ENCODE measurements around the gene MEG3. TPM values are rescaled to one million over a fixed set of nuclear protein-coding genes. Genes with fewer than 3 reads are reported as not detected.

Gene MEG3
- total RNA-seq, 3 donors from 2014 or later: 0.91 to 1.3 (median 1.1) TPM

DNA sequence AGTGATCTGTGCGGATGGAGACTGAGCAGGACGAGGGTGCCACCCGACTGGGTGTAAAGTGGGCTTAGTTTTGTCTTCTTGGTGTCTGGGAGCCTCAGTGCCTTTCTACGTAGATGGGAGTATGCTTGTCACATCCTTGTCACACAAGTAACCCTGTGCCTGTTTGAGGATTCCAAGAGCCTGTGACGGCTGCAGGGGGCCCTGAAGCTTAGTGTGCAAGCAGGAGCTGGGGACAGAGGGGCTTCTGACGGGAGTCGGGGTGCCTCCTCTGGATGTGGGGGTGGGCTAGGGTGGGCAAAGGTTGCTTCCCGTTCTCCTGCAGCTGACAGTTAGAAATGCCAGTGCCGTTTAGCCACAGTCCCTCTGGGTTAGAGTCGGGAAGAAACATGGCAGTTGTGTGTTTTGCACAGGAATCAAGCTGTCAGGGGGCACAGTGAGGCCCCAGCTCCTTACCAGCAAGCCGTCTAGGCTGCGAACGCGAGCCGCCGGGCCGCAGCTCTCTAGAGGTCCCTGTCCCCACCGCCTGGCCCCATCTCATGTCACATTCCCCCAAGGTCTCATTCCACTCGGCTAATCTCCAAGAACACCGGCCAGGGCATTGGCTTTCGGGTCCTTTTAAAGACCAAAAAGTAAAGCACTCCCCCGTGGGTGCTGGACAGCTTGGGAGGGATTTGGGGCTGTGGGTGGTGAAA is 70.6 kb downstream of the MEG3 start:
- DNase-seq (no peak), ATAC-seq (no peak)
- no peaks in the 10 kb centered on the region for H3K36me3 Mint-ChIP-seq (ENCODE audit: insufficient read depth)
- H3K27me3 Mint-ChIP-seq (ENCODE audit: low read depth): peaks cover 44% of the 10 kb centered on the region
- no peaks in the 10 kb centered on the region for H3K4me1 Mint-ChIP-seq (ENCODE audit: low read depth)
- H3K9me3 Mint-ChIP-seq: no peaks in the 10 kb centered on the region
- no peak overlapping the region for H3K4me3 Mint-ChIP-seq

DNA sequence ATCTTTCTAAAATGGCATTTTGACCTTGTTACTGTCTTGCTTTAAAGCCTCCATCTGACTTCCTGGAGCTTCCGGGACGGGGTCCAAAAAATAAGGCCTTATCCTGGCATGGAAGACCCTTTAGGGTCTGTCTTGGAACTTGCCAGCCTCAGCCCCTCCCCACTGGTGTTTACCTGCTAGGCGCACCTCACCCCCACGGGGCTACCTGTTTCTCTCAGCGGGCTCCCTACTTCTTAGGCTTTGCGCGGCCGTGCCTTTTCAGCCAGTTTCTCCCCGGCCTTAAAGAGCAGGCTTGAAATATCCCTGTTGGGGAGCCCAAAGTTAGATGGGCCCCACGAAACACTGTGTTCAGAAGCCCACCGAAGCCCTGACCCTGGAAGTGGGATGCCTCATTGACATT is 72.5 kb downstream of the MEG3 start:
- DNase-seq (no peak), ATAC-seq (no peak)
- no peak overlapping the region for H3K4me3 Mint-ChIP-seq
- no peaks in the 10 kb centered on the region for H3K36me3 Mint-ChIP-seq (ENCODE audit: insufficient read depth)
- H3K9me3 Mint-ChIP-seq: no peaks in the 10 kb centered on the region
- H3K4me1 Mint-ChIP-seq (ENCODE audit: low read depth): no peaks in the 10 kb centered on the region
- H3K27me3 Mint-ChIP-seq (ENCODE audit: low read depth): peaks cover 56% of the 10 kb centered on the region

DNA sequence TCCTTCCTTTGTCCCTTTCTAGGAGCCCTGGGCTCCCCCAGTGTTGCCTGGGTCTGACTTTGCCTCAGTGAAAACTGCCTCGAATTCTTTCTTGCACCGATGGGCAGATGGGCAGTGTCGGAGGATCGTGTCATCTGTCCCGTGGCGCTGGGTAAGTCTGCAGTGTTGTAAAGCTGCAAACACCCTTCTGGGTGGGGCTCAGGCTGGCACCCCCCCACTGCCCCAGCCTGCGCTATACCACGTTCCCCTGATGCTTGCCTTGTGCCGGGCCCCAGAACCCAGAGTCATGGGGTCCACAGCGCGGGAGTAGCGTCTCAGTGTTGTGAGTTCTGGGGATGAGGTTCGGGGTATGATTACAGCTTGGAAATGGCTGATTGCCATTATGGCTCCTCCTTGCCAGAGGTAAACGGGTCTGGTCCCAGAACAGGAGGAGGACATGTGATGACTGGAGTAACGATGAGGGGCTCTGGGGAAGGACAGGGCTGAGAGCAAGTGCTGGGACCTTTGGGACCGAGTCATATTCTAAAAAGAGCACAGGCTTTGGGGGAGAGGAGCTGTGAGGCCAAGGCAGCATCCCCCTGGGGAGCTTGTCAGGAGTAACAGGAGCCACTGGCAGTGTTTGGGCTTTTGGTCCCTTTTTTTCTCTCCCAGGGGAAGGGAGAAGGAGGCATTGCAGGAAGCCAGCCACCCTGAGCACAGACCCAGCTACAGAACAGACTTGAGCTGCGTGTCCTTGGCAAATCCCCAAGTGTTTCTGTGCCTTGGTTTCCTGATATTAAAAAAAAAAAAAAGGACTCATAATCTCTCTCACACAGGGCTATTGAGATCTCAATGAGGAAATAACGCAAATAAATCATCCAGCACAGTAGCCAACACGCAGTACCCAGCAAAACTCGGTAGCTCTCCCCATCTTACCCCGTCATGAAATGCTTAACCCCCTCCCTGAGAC is 73.3 kb downstream of the MEG3 start:
- no peaks in the 10 kb centered on the region for H3K36me3 Mint-ChIP-seq (ENCODE audit: insufficient read depth)
- no peaks in the 10 kb centered on the region for H3K9me3 Mint-ChIP-seq
- ATAC-seq (no peak), DNase-seq (no peak)
- H3K4me3 Mint-ChIP-seq: no peak overlapping the region
- peaks cover 59% of the 10 kb centered on the region for H3K27me3 Mint-ChIP-seq (ENCODE audit: low read depth)
- no peaks in the 10 kb centered on the region for H3K4me1 Mint-ChIP-seq (ENCODE audit: low read depth)

DNA sequence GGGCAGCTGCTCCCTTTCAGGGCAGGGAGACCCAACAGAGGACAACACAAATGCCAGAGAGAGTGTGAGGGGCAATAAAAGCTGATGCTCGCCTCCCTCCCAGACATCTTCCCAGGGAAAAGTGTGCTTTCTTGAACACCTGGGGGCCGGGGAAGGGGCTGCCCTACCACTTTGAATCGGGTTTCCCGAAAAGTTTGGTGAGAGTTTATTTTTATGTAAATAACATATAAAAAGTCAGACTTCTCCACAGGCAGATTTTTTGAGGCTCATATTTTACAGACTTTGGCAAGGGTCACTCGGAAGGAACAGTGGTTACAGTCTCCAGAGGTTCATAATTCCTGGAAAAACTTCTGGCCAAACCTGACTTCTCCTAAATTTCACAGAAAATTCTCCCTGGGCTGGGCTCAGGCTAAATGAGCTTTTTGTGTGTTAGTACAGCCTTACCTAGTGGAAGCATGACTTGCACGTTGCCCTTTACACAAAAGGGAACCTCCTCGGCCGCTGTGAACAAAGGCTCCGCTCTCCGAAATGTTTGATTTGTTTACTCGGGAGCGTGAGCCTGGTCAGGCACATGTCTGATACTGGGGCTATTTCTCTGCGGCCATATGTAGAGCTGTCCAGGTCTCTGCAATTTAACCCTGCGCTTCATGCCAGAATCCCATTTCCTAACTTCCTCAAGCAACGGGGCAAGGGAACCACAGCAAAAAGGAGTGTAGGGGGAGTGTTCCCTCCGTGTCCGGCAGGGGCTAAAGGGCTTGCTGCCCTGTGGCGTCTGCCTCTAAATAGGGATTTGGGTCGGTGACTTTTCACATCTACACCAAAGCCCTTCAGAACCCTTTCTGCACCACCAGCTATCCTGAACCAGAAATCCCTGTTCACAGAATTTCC is 74.2 kb downstream of the MEG3 start:
- Mint-ChIP-seq H3K36me3 (ENCODE audit: insufficient read depth) (no peaks in the 10 kb centered on the region), H3K9me3 (no peaks in the 10 kb centered on the region), H3K27me3 (ENCODE audit: low read depth) (peaks cover 62% of the 10 kb centered on the region), H3K4me1 (ENCODE audit: low read depth) (no peaks in the 10 kb centered on the region), H3K4me3 (no peak overlapping the region)
- DNase-seq (no peak), ATAC-seq (no peak)

DNA sequence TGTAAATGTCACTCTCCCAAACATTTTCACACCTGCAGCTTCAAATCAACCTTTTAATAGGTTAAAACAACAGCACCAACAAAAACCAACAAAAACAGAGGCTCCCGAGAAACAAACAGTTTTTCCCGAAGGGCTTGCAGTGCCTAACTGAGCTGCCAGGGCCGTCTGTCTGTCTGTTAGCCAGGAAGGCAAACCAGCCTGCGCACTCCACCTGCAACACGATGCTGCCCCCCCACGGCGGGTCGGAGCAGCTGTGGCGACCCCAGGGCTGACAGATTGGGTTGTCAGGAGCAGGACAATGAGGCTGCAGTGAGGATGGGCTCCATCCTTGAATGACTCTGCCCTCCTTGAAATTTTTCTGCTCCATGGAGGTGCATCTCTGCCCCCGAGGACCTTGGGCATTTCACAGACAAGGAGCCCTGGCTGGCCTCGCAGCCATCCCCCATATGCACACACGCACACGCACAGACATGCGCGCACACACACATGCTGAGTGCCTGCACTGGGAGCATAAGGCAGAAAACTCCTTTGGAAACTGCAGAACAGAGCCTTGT is 75.0 kb downstream of the MEG3 start:
- no peaks in the 10 kb centered on the region for H3K4me1 Mint-ChIP-seq (ENCODE audit: low read depth)
- no peaks in the 10 kb centered on the region for H3K9me3 Mint-ChIP-seq
- DNase-seq (no peak), ATAC-seq (no peak)
- peaks cover 65% of the 10 kb centered on the region for H3K27me3 Mint-ChIP-seq (ENCODE audit: low read depth)
- H3K4me3 Mint-ChIP-seq: no peak overlapping the region
- H3K36me3 Mint-ChIP-seq (ENCODE audit: insufficient read depth): no peaks in the 10 kb centered on the region

DNA sequence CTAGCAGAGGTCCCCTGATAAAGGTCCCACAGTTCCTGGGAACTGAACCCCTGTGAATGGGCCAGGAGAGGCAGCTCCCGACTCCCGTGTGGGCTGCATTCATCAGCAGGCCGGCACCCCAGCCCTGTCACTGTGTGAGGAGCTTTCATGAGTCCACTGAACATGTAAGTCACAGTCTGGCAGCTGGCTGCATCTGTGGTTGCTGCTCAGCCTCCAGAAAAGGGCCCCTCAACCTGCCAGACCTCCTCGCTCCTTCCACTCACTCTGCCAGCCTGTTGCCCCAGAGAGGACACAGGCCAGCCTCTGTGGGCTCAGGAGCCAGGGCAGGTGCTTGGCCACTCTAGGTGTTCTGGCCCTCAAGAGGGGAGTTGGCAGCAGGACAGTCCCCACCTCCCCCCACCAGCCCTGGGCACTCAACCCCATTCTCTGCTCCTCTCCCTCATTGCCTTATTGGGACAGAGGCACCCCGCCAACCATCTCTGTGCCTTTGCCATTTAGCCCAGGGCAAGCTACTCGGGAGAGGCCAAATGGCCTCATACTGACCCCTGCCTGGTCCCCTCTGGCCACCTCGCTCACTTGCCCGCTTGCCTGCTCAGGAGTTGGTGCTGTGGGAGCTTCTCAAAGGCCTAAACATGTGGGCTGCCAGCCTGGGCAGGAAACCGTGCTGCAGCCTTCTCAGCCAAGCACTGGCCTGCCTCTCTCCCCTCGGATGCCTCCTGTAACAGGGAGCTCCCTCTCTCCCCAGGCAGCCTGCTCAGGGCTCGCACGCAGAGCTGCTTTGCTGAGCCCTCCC is 75.7 kb downstream of the MEG3 start:
- ATAC-seq (no peak), DNase-seq (no peak)
- no peaks in the 10 kb centered on the region for H3K36me3 Mint-ChIP-seq (ENCODE audit: insufficient read depth)
- peaks cover 62% of the 10 kb centered on the region for H3K27me3 Mint-ChIP-seq (ENCODE audit: low read depth)
- H3K9me3 Mint-ChIP-seq: no peaks in the 10 kb centered on the region
- no peaks in the 10 kb centered on the region for H3K4me1 Mint-ChIP-seq (ENCODE audit: low read depth)
- H3K4me3 Mint-ChIP-seq: no peak overlapping the region

DNA sequence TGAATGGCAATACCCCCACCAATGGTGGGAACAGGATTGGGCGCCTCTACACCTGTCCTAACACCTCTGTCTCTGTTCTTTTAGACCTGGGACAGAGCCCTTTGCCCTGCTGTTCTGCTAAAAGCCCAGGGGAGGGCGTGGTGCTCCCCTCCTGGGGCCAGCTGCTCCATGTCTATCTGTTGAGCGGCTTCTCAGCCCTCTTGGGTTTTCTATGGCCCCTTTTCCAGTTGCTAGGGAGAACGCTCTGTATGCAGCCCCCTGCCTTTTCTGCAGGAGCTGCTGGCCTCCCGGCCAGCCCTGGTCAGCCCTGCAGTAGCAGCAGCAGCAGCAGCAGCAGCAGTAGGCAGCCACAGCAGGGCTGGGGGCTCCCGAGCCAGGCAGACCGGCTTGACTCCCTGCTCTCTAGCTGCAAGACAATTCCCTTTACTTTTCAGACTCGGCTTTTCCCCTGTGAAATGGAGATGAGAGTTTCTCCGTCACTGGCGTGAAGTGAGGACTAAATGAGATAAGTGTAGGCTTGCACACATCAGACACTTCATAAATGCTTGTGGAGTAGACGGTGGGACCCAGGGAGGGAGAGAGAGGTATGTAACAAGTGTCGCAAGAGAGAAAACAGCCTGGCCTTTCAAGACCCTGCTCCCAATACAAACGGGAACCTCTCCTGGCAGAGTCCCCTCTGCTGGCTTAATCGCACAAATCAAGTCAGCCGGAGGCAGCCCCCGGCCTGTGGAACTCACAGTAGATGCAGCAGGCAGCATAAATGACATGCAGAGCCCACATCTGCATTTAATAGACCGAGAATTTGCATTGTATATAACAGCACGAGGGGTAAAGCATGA is 76.6 kb downstream of the MEG3 start:
- Mint-ChIP-seq H3K4me1 (ENCODE audit: low read depth) (no peaks in the 10 kb centered on the region), H3K4me3 (no peak overlapping the region), H3K36me3 (ENCODE audit: insufficient read depth) (no peaks in the 10 kb centered on the region), H3K27me3 (ENCODE audit: low read depth) (peaks cover 59% of the 10 kb centered on the region), H3K9me3 (no peaks in the 10 kb centered on the region)
- DNase-seq: no peak
- ATAC-seq: no peak

DNA sequence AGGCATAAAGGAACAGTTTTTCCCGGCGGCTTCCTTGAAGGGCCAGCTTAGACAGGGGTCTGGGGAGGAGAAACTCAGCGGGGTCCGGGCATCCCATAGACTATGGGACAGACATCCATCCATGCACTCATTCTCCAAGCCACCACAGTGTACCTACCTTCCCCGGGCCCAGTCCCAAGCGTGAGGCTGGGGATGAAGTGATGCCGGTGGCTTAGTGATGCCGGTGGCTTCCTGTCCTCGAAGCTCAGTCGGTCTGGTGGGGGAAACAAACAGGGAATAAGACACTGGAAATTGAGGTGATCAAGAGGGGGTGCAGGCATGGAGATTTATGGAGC is 77.2 kb downstream of the MEG3 start:
- Mint-ChIP-seq H3K4me1 (ENCODE audit: low read depth) (no peaks in the 10 kb centered on the region), H3K9me3 (no peaks in the 10 kb centered on the region), H3K27me3 (ENCODE audit: low read depth) (peaks cover 59% of the 10 kb centered on the region), H3K4me3 (no peak overlapping the region), H3K36me3 (ENCODE audit: insufficient read depth) (no peaks in the 10 kb centered on the region)
- ATAC-seq (no peak), DNase-seq (no peak)

DNA sequence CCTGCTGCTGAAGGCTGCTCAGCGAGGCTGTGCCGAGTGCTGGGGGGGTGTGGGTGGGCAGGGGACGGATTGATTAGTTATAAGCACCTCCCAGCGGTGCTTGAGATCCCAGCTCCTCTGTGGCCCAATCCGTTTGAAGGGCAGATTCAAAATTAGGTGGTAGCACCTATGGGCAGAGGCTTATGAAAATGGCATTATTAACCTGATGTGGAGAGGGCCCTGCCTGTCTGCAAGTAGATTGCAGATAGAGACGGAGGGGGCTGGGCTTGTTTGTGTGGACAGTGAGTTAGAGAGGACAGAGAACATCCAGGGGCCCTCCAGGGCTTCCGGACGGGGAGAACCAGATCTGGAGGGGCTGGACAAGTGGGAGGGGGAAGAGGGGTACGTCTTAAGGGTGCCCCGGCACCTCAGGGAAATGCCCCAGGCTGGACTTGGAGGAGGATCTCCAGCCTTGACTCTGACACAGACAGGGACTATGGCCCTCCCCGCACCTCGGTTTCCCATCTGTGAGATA is 77.8 kb downstream of the MEG3 start, which contains the start of gene RTL1:
RTL1 (minus strand) TSS at position 51 of the 514 bp plus-strand sequence. CDS start 18,934 bp downstream, outside the sequence.
- Mint-ChIP-seq H3K9me3 (no peaks in the 10 kb centered on the region), H3K36me3 (ENCODE audit: insufficient read depth) (no peaks in the 10 kb centered on the region), H3K4me3 (no peak within 1 kb of the TSS), H3K27me3 (ENCODE audit: low read depth) (peaks cover 57% of the 10 kb centered on the region), H3K4me1 (ENCODE audit: low read depth) (no peaks in the 10 kb centered on the region)
- DNase-seq: no peak
- ATAC-seq: no peak

DNA sequence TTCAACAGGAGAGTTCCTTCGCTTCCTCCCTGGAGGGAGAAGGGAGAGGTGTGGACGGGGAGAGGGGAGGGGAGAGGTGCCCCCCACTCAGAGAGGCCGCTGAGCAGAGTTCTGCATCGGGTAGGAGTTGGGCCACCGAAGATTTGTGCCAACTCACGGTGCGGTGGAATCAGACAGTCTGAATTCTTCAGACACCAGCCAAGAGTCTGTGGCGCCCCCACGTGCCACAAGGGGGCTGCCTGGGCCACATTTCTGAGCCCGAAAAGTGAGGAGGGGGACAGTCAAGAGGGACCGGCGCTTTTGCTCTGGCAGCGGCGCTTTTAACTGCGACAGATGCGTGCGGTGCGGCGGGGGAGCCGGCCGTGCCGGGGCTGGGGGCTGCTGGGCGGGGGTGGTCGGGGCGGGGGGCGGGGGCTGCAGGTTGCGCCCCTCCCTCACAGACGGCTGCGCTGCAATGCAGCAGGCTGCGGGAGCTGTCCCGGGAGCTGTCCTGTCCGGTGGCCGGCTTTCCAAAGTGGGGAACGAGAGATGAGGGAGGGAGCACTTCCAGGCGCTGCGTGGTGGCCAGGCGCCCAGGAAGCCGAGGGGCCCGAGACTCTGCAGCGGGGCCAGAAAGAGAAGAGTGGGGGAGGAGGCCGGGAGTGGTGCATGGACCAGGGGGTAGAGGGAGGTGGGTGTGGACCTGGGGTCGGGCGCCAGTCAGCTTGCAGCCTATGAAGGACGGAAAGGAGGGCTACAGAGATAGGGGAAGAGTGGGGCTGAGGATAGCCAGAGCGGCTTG is 78.6 kb downstream of the MEG3 start:
- H3K4me3 Mint-ChIP-seq: no peak overlapping the region
- no peaks in the 10 kb centered on the region for H3K4me1 Mint-ChIP-seq (ENCODE audit: low read depth)
- no peaks in the 10 kb centered on the region for H3K36me3 Mint-ChIP-seq (ENCODE audit: insufficient read depth)
- H3K27me3 Mint-ChIP-seq (ENCODE audit: low read depth): peaks cover 50% of the 10 kb centered on the region
- no peaks in the 10 kb centered on the region for H3K9me3 Mint-ChIP-seq
- ATAC-seq (no peak), DNase-seq (no peak)

DNA sequence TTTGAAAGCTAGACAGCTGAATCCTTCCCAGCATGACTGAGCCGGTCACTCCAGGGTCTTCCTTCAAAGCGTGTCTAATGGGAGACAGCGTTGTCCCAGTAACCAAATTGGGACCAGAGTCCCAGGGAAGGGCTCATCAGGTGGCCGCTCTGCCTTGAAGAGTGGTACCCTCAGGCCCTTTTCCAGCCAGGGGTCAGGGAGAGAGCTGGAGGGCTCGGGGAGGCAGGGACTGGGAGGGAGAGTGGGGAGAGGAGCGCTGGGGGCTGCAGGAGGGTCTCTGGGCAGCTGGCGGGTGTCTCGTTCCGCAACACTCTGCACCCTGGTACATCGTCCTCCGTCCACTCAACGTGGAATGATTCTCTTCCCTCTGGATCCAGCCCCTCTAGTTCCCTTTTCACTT is 79.2 kb downstream of the MEG3 start:
- H3K27me3 Mint-ChIP-seq (ENCODE audit: low read depth): peaks cover 44% of the 10 kb centered on the region
- H3K4me1 Mint-ChIP-seq (ENCODE audit: low read depth): no peaks in the 10 kb centered on the region
- H3K4me3 Mint-ChIP-seq: no peak overlapping the region
- H3K9me3 Mint-ChIP-seq: no peaks in the 10 kb centered on the region
- H3K36me3 Mint-ChIP-seq (ENCODE audit: insufficient read depth): no peaks in the 10 kb centered on the region
- DNase-seq: no peak
- ATAC-seq: no peak

DNA sequence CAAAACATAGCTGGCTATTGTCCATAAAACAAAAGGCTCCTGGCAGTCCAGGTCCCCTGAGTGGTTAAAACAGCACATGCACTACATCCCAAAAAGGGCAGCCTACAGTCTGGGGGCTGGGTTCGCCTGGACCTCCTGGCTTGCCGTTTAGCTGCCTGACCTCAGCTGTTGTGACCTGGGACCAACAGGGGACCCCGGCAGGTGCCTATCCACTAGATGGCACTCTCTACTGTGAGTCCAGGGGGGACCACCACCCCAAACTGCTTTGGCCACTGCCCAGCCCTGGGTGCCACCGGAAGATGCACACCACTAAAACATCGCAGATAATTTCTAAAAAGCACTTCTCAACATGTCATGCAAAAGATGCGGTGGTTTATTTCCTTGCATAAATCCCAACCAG is 80.5 kb downstream of the MEG3 start:
- DNase-seq: no peak
- no peaks in the 10 kb centered on the region for H3K36me3 Mint-ChIP-seq (ENCODE audit: insufficient read depth)
- ATAC-seq: no peak
- peaks cover 36% of the 10 kb centered on the region for H3K27me3 Mint-ChIP-seq (ENCODE audit: low read depth)
- no peaks in the 10 kb centered on the region for H3K4me1 Mint-ChIP-seq (ENCODE audit: low read depth)
- no peak overlapping the region for H3K4me3 Mint-ChIP-seq
- H3K9me3 Mint-ChIP-seq: no peaks in the 10 kb centered on the region
